Measurements from ENCODE around the gene PAX7.

Gene PAX7

DNA sequence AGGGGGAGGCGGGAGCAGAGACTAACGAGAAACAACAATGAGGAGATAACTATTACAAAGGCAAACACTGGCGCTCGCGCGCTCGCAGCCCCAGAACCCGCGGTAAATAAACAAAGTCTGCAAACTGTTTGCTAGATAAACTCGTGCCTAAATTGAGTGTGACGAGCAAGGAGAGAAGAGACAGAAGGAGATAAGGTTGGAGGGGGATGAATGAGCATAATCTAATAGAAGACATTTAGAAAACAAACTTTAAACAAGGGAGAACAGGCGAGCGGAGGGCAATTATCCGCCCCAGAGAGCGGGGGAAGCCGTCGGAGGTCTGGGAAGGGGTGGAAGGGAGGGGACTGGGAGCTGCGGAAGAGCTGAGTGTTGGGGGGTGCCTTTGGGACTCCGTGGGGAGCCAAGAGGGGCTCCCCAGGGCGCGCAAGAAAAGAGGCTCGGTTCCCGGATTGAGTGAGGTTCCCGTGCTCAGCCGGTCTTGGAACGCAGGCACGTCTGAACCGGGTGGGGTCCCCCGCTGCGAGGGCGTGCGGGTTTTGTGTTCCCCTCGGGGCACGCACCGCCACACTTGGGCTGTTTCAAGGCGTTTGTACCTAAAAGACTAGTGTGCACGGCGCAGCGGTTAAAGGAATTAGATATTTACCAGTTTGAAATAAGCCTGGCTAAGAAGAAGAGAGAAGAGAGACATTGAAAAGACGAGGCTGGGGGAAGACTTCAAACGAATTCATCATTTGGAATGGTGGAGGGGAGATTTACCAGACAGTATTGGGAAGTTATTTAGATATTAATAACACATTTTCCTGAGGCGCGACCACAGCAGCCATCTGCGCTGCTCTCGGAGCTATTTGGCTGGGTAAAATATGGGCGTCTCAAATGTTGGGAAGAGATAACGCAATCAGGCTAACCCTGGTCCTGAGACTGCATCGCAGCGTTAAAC, 10.6 kb downstream of the PAX7 start:
- no peak overlapping the region for H3K9ac ChIP-seq (ENCODE audit: low read depth in 1 of 2, low read length in 2 of 2)
- H3K4me1 ChIP-seq (ENCODE audit: control insufficient read depth in 1 of 2, insufficient read depth in 2 of 2, low read length in 2 of 2), result no peaks in the 10 kb centered on the region
- H3K27ac ChIP-seq (ENCODE audit: low read depth, low read length), result no peak overlapping the region
- no peak overlapping the region for H3K4me3 ChIP-seq (ENCODE audit: low read depth in 1 of 2, low read length in 2 of 2)
- no peaks in the 10 kb centered on the region for H3K9me3 ChIP-seq (ENCODE audit: control insufficient read depth in 1 of 2, low read length in 2 of 2)
- H3K27me3 ChIP-seq (ENCODE audit: control insufficient read depth in 1 of 2, insufficient read depth in 2 of 2, low read length in 2 of 2), result peaks cover 83 to 92% of the 10 kb centered on the region in 2 donors
- no peaks in the 10 kb centered on the region for H3K36me3 ChIP-seq (ENCODE audit: control insufficient read depth in 1 of 2, insufficient read depth in 2 of 2, low read length in 2 of 2)

DNA sequence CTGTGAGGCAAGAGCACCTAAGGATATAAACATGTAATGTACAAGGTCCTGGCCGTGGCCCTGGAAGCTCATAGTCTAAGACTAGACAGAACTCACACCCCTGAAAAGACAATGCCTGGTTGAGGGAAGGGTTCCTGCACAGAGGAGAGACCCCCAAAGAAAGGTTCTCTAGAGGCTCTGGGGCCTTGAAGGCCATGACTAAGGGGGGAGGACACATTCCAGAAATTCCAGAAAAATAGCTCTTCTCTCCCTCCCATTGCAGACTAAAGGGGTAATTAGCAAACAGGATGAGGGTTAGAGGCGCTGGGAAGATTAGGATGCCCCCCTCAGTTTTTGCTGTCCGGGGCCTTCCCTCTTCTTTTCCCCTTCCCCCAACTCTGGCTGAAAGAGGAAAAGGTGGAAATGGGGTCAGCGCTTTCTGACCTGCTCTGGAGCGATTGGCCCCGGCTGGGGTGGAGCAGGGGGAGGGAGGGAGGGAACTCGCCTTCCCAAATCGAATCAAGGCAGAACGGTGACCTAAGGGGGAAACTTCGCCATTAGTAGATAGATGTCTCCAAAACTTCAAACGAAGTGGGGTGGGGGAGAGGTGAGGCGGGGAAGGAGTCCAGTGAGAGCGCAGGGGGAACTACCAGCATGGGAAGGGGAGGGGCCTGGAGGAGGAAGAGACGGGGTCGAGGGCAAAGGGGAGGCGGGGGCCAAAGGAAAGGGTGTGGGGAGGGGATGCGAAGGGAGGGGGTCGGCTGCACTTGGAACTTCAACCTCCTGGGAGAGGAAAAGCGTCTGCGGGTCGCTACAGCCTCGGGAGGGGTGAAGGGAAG, 11.8 kb downstream of the PAX7 start:
- Histone ChIP-seq H3K4me1 (ENCODE audit: control insufficient read depth in 1 of 2, insufficient read depth in 2 of 2, low read length in 2 of 2) (no peaks in the 10 kb centered on the region), H3K9me3 (ENCODE audit: control insufficient read depth in 1 of 2, low read length in 2 of 2) (no peaks in the 10 kb centered on the region), H3K9ac (ENCODE audit: low read depth in 1 of 2, low read length in 2 of 2) (no peak overlapping the region), H3K36me3 (ENCODE audit: control insufficient read depth in 1 of 2, insufficient read depth in 2 of 2, low read length in 2 of 2) (no peaks in the 10 kb centered on the region), H3K27me3 (ENCODE audit: control insufficient read depth in 1 of 2, insufficient read depth in 2 of 2, low read length in 2 of 2) (peaks cover 80 to 89% of the 10 kb centered on the region in 2 donors), H3K27ac (ENCODE audit: low read depth, low read length) (no peak overlapping the region), H3K4me3 (ENCODE audit: low read depth in 1 of 2, low read length in 2 of 2) (no peak overlapping the region)

DNA sequence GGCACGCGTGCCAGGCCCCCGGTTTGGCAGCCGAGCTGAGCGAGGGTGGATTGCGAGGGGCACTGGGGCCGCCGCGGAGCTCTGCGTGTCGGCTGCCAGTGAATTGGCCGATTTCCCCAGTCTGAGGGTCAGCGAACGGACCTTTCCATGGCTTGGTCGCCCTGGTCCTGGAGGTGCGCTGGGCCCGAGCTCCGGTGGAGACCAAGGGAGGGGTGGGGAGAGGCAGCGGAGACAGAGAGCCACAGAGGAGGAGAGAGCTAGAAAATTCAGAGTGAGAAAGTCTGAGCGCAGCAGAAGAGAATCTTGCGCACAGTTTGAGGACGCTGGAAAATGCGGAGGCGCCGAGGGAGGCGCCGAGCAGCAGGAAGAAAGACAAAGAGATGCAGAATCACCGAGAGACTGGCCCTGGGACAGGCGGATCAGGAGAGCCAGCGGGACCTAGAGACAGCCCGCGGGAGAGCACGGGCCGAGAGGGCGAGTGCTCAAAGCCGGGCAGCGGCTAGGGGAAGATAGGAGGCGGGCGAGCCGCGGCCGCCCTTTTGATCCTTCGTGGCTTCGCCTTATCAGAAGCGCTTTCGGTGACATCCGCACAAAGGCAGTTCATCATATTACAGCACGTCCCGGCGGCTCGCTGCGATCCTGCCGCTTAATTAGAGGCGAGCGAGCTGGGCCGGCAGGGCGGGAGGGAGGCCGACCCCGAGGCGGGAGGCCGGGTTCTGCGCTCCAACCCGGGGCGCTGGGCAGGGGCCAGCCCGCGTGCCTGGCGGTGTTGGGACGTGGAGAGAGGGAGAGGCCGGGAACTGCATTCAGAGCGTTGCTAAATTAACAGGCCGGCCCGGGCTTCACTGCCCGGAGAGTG, 12.7 kb downstream of the PAX7 start:
- Histone ChIP-seq H3K27ac (ENCODE audit: low read depth, low read length) (no peak overlapping the region), H3K9me3 (ENCODE audit: control insufficient read depth in 1 of 2, low read length in 2 of 2) (no peaks in the 10 kb centered on the region), H3K36me3 (ENCODE audit: control insufficient read depth in 1 of 2, insufficient read depth in 2 of 2, low read length in 2 of 2) (no peaks in the 10 kb centered on the region), H3K9ac (ENCODE audit: low read depth in 1 of 2, low read length in 2 of 2) (no peak overlapping the region), H3K27me3 (ENCODE audit: control insufficient read depth in 1 of 2, insufficient read depth in 2 of 2, low read length in 2 of 2) (peaks cover 78 to 86% of the 10 kb centered on the region in 2 donors), H3K4me1 (ENCODE audit: control insufficient read depth in 1 of 2, insufficient read depth in 2 of 2, low read length in 2 of 2) (no peaks in the 10 kb centered on the region), H3K4me3 (ENCODE audit: low read depth in 1 of 2, low read length in 2 of 2) (no peak overlapping the region)

DNA sequence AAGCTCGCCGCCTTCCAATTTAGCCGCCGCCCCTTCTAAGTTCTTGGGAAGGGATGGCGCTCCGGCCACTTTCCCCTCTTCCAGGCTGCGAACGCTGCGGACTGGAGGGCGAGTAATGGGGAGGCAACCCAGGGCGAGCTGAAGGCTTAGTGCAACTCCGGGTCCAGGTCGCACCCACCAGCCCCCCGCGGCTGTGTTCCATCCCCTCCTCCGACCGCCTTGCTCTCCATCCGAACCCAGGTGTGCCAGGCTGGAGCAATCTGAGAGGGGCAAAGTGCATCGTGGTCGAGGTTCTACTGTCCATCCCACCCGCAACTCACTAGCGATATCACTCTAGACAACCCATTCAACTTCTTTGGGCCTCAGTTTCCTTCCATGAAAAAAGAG, 13.4 kb downstream of the PAX7 start:
- H3K36me3 ChIP-seq (ENCODE audit: control insufficient read depth in 1 of 2, insufficient read depth in 2 of 2, low read length in 2 of 2), result no peaks in the 10 kb centered on the region
- peaks cover 78 to 86% of the 10 kb centered on the region in 2 donors for H3K27me3 ChIP-seq (ENCODE audit: control insufficient read depth in 1 of 2, insufficient read depth in 2 of 2, low read length in 2 of 2)
- H3K4me3 ChIP-seq (ENCODE audit: low read depth in 1 of 2, low read length in 2 of 2), result no peak overlapping the region
- H3K9me3 ChIP-seq (ENCODE audit: control insufficient read depth in 1 of 2, low read length in 2 of 2), result no peaks in the 10 kb centered on the region
- no peaks in the 10 kb centered on the region for H3K4me1 ChIP-seq (ENCODE audit: control insufficient read depth in 1 of 2, insufficient read depth in 2 of 2, low read length in 2 of 2)
- H3K27ac ChIP-seq (ENCODE audit: low read depth, low read length), result no peak overlapping the region
- H3K9ac ChIP-seq (ENCODE audit: low read depth in 1 of 2, low read length in 2 of 2), result no peak overlapping the region

DNA sequence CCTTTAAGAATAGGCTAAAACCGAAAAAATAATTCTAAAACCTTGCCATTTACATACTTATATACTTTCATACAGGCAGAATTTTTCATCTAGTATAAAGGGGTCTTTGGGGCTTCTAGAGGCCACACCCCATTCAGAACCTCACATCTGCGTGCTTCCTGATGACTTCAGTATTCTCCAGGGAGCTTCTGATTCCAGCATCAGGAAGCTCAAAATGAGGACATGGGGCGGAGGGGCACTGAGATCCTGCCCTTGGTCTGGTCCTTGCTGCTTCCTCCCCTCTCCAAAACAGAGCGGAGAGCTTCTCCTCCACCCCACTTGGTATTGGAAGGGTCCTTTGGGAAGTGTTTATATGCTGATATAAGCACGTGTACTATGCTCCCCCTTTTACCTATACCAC, 13.8 kb downstream of the PAX7 start:
- peaks cover 78 to 86% of the 10 kb centered on the region in 2 donors for H3K27me3 ChIP-seq (ENCODE audit: control insufficient read depth in 1 of 2, insufficient read depth in 2 of 2, low read length in 2 of 2)

DNA sequence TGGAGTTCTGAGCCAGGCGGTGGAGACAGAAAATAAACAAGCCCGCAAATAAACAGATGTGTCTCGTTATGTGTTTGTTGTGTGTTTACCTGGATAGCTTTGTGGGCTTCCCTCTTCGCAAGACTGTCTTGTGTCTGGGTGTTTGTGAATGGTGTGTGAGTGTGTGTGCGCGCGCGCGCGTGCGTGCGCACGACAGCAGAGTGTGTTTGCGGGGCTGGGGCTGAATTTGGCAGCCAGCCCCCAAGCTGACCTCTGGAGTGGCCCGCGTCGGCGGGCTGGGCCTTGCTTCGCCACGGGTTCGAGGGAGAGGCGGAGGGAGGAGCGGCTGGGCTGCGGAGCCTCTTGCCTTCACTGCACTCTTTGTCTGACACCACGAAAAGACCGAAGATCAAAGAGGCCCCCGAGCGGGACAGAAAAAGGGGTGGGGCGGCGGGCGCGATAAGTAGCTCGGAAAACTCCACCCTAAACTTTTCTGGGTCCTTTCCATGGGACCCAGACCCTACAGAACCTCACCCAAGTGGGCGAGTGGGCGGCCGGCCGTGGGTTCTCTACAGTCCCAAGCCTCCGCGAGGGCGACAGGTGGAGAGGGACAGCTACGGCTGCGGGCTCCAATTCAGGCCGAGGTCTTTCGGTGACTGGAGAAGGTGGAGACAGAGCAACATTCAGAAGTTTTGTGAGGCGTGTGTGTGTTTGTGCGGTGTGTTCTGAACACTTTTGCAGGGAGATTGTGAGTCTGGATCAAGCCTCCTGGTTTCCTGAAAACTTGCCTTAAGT, 14.5 kb downstream of the PAX7 start:
- no peak overlapping the region for H3K27ac ChIP-seq (ENCODE audit: low read depth, low read length)
- H3K9me3 ChIP-seq (ENCODE audit: control insufficient read depth in 1 of 2, low read length in 2 of 2), result no peaks in the 10 kb centered on the region
- no peak overlapping the region for H3K9ac ChIP-seq (ENCODE audit: low read depth in 1 of 2, low read length in 2 of 2)
- no peak overlapping the region for H3K4me3 ChIP-seq (ENCODE audit: low read depth in 1 of 2, low read length in 2 of 2)
- H3K4me1 ChIP-seq (ENCODE audit: control insufficient read depth in 1 of 2, insufficient read depth in 2 of 2, low read length in 2 of 2), result no peaks in the 10 kb centered on the region
- H3K36me3 ChIP-seq (ENCODE audit: control insufficient read depth in 1 of 2, insufficient read depth in 2 of 2, low read length in 2 of 2), result no peaks in the 10 kb centered on the region
- peaks cover 82 to 86% of the 10 kb centered on the region in 2 donors for H3K27me3 ChIP-seq (ENCODE audit: control insufficient read depth in 1 of 2, insufficient read depth in 2 of 2, low read length in 2 of 2)

More for the DNA sequence above, 13.8 kb downstream of the PAX7 start:
- H3K9ac ChIP-seq (ENCODE audit: low read depth in 1 of 2, low read length in 2 of 2), result no peak overlapping the region
- no peak overlapping the region for H3K27ac ChIP-seq (ENCODE audit: low read depth, low read length)
- no peaks in the 10 kb centered on the region for H3K36me3 ChIP-seq (ENCODE audit: control insufficient read depth in 1 of 2, insufficient read depth in 2 of 2, low read length in 2 of 2)
- H3K4me1 ChIP-seq (ENCODE audit: control insufficient read depth in 1 of 2, insufficient read depth in 2 of 2, low read length in 2 of 2), result no peaks in the 10 kb centered on the region
- no peaks in the 10 kb centered on the region for H3K9me3 ChIP-seq (ENCODE audit: control insufficient read depth in 1 of 2, low read length in 2 of 2)
- no peak overlapping the region for H3K4me3 ChIP-seq (ENCODE audit: low read depth in 1 of 2, low read length in 2 of 2)

DNA sequence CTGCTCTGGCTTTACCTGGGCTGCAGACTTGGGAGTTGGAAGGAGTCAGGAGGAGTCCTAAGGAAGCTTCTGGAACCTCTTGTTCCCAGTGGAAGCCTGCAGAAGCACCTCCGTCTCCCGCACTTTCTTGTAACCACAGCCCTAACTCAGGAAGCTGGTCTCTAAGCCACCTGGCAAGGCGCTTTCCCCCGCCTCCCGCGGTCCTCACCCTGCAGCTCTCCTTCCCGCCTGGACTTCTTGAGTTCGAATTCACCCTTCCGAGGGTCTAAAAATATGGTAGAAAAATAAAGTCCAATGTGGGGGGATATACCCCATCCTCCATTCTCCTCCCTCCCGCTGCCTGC, 15.1 kb downstream of the PAX7 start:
- Histone ChIP-seq H3K4me1 (ENCODE audit: control insufficient read depth in 1 of 2, insufficient read depth in 2 of 2, low read length in 2 of 2) (no peaks in the 10 kb centered on the region), H3K27me3 (ENCODE audit: control insufficient read depth in 1 of 2, insufficient read depth in 2 of 2, low read length in 2 of 2) (peaks cover 87% of the 10 kb centered on the region in 2 donors), H3K9ac (ENCODE audit: low read depth in 1 of 2, low read length in 2 of 2) (no peak overlapping the region), H3K36me3 (ENCODE audit: control insufficient read depth in 1 of 2, insufficient read depth in 2 of 2, low read length in 2 of 2) (no peaks in the 10 kb centered on the region), H3K27ac (ENCODE audit: low read depth, low read length) (no peak overlapping the region), H3K4me3 (ENCODE audit: low read depth in 1 of 2, low read length in 2 of 2) (no peak overlapping the region), H3K9me3 (ENCODE audit: control insufficient read depth in 1 of 2, low read length in 2 of 2) (no peaks in the 10 kb centered on the region)

DNA sequence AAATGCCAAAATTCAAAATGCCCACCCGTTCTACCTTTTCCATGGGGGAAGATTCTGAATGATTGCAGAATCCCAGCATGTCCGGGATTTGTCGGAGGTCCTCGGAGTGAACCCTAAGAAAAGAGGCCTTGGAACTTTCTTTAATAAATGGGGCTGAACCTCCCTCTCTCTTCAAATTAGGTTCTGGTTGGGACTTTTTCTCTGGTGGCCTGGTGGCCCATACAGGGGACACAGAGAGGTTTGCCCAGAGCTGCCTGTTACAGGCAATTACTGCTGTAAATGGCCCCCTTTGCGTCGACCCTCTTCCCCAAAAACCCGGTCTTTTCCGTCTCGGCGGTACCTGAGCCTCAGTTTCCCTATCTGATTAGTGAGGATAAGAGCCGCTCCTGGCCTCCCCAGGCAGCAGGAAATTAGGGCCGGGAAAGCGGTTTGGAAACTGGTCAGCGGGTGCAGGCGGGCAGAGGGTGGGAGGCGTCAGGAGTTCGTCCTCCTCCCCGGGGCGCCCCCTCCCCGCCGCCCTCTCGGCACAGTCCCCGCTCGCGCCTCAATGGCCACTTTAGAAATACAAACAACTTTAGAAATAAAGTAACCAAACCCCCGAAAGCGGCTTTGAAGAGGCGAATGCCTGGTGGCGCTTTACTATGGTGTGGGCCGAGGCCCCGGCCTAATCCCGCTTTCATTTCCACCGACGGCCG, 15.6 kb downstream of the PAX7 start:
- H3K4me3 ChIP-seq (ENCODE audit: low read depth in 1 of 2, low read length in 2 of 2), result no peak overlapping the region

More for the DNA sequence above, 15.6 kb downstream of the PAX7 start:
- Histone ChIP-seq H3K4me1 (ENCODE audit: control insufficient read depth in 1 of 2, insufficient read depth in 2 of 2, low read length in 2 of 2) (no peaks in the 10 kb centered on the region), H3K36me3 (ENCODE audit: control insufficient read depth in 1 of 2, insufficient read depth in 2 of 2, low read length in 2 of 2) (no peaks in the 10 kb centered on the region), H3K9ac (ENCODE audit: low read depth in 1 of 2, low read length in 2 of 2) (no peak overlapping the region), H3K9me3 (ENCODE audit: control insufficient read depth in 1 of 2, low read length in 2 of 2) (no peaks in the 10 kb centered on the region), H3K27me3 (ENCODE audit: control insufficient read depth in 1 of 2, insufficient read depth in 2 of 2, low read length in 2 of 2) (peaks cover 86 to 88% of the 10 kb centered on the region in 2 donors), H3K27ac (ENCODE audit: low read depth, low read length) (no peak overlapping the region)

Data from duodenal mucosa (tissue), 2 donors.